Liver (tissue), 9 donors: ENCODE results near the gene TBC1D14. TPM values are rescaled to one million over a fixed set of nuclear protein-coding genes. Genes with fewer than 3 reads are reported as not detected.

Source experiments
- DNase-seq: peaks from one replicate; pipeline ENCODE4 v3.0.0-alpha.2; 2017; ENCODE audit warnings: low spot score
- H3K27ac ChIP-seq, 2 donors: one replicate each; pipeline ENCODE4 v1.7.0; 2013; ENCODE audit warnings: inconsistent platforms in 2 of 2, low read length in 2 of 2, control low read depth in 1 of 2, low read depth in 1 of 2, mild to moderate bottlenecking in 1 of 2
- H3K27me3 ChIP-seq, 4 donors: one replicate each; pipeline versions ENCODE4 v1.6.1 to v1.7.0; 2013; ENCODE audit warnings: low read length in 3 of 4, inconsistent platforms in 1 of 4, mild to moderate bottlenecking in 1 of 4, moderate library complexity in 1 of 4; ENCODE audit not compliant: control insufficient read depth in 4 of 4, insufficient read depth in 4 of 4
- H3K36me3 ChIP-seq, 4 donors: one replicate each; pipeline versions ENCODE4 v1.6.1 to v1.7.0; 2013; ENCODE audit warnings: low read length in 3 of 4, mild to moderate bottlenecking in 3 of 4, low read depth in 1 of 4, moderate library complexity in 1 of 4; ENCODE audit not compliant: control insufficient read depth in 4 of 4, insufficient read depth in 3 of 4
- H3K4me1 ChIP-seq, 4 donors: one replicate each; pipeline versions ENCODE4 v1.6.1 to v1.7.0; 2013; ENCODE audit warnings: low read length in 3 of 4, mild to moderate bottlenecking in 3 of 4, moderate library complexity in 1 of 4; ENCODE audit not compliant: control insufficient read depth in 4 of 4, insufficient read depth in 4 of 4
- H3K4me3 ChIP-seq, 3 donors: one replicate each; pipeline versions ENCODE4 v1.6.1 to v1.7.0; 2013; ENCODE audit warnings: low read length in 3 of 3, control low read depth in 1 of 3, low read depth in 1 of 3, mild to moderate bottlenecking in 1 of 3
- H3K9ac ChIP-seq, 2 donors: one replicate each; pipeline ENCODE4 v1.7.0; 2013; ENCODE audit warnings: low read length in 2 of 2, mild to moderate bottlenecking in 2 of 2, moderate library complexity in 2 of 2, control low read depth in 1 of 2, low read depth in 1 of 2
- H3K9me3 ChIP-seq, 4 donors: one replicate each; pipeline versions ENCODE4 v1.6.1 to v1.7.0; 2013; ENCODE audit warnings: low read length in 3 of 4; ENCODE audit not compliant: control insufficient read depth in 4 of 4
- ATF3 ChIP-seq: IDR thresholded peaks from 2 replicates; pipeline ENCODE4 v1.6.1; 2016; ENCODE audit warnings: antibody characterized with exemption
- CTCF ChIP-seq: fragments of 150-350 bp; IDR thresholded peaks from 2 replicates; pipeline ENCODE4 v1.5.1; 2017; ENCODE audit warnings: improper control_type of control experiment, low read depth, low read length; ENCODE audit not compliant: missing input control
- EGR1 ChIP-seq, 2 donors: IDR thresholded peaks; 2 replicates each; pipeline ENCODE4 v1.6.1; 2016 to 2018; ENCODE audit warnings: antibody characterized with exemption in 2 of 2, low read depth in 2 of 2
- FOXA1 ChIP-seq: IDR thresholded peaks from 2 replicates; pipeline ENCODE4 v1.6.1; 2016; ENCODE audit warnings: antibody characterized with exemption
- FOXA2 ChIP-seq: IDR thresholded peaks from 2 replicates; pipeline ENCODE4 v1.6.1; 2016; ENCODE audit warnings: antibody characterized with exemption
- HNF4A ChIP-seq, 2 donors: conservative IDR thresholded peaks; 2 replicates each; pipeline ENCODE4 v1.6.1; 2016; ENCODE audit warnings: antibody characterized with exemption in 2 of 2, mild to moderate bottlenecking in 2 of 2
- HNF4G ChIP-seq: IDR thresholded peaks from 2 replicates; pipeline ENCODE4 v1.6.1; 2016; ENCODE audit warnings: antibody characterized with exemption
- JUND ChIP-seq, 2 donors: IDR thresholded peaks; 2 replicates each; pipeline ENCODE4 v1.6.1; 2016; ENCODE audit warnings: antibody characterized with exemption in 2 of 2
- MAX ChIP-seq: IDR thresholded peaks from 2 replicates; pipeline ENCODE4 v1.6.1; 2016; ENCODE audit warnings: antibody characterized with exemption
- NR2F2 ChIP-seq: IDR thresholded peaks from 2 replicates; pipeline ENCODE4 v1.6.1; 2016; ENCODE audit warnings: antibody characterized with exemption
- RAD21 ChIP-seq, 2 donors: IDR thresholded peaks; 2 replicates each; pipeline ENCODE4 v1.6.1; 2016; ENCODE audit warnings: antibody characterized with exemption in 2 of 2, mild to moderate bottlenecking in 2 of 2
- REST ChIP-seq: IDR thresholded peaks from 2 replicates; pipeline ENCODE4 v1.6.1; 2016; ENCODE audit warnings: antibody characterized with exemption, mild to moderate bottlenecking
- RXRA ChIP-seq, 2 donors: IDR thresholded peaks; 2 replicates each; pipeline ENCODE4 v1.6.1; 2017 to 2018; ENCODE audit warnings: antibody characterized with exemption in 2 of 2, mild to moderate bottlenecking in 1 of 2
- SP1 ChIP-seq: IDR thresholded peaks from 2 replicates; pipeline ENCODE4 v1.6.1; 2018; ENCODE audit warnings: antibody characterized with exemption, mild to moderate bottlenecking
- TAF1 ChIP-seq: conservative IDR thresholded peaks from 2 replicates; pipeline ENCODE4 v1.6.1; 2016; ENCODE audit warnings: antibody characterized with exemption, mild to moderate bottlenecking
- ZBTB33 ChIP-seq: IDR thresholded peaks from 2 replicates; pipeline ENCODE4 v1.6.1; 2016; ENCODE audit warnings: antibody characterized with exemption
- WGBS: extraction: QIAGEN DNeasy Blood & Tissue Kit; methylation state at CpG from one replicate; pipeline ENCODE4 v1.1.7; 2013; 5-methylcytosine and 5-hydroxymethylcytosine counted together
- polyA plus RNA-seq, 2 donors: library from polyadenylated mRNA; stranded (reverse) in 1 of 2; unstranded in 1 of 2; fragments of 200-250 nt in 1 of 2; fragments of >200 nt in 1 of 2; fragmentation: Nextera tagmentation in 1 of 2; extraction: Ambion mirVana in 1 of 2; gene quantifications; one replicate each; pipeline versions ENCODE4 v1.2.1 to v1.2.3, GENCODE V29; 2013 to 2015
- total RNA-seq, 2 donors: library from RNA; depleted of rRNA; stranded (reverse); fragments of >200 nt; gene quantifications; one replicate each; pipeline ENCODE4 v1.2.3, GENCODE V29; 2014
- donor health status: healthy.
- donor health status: healthy.
- donor health status: healthy.
- donor health status: healthy.
- donor health status: healthy.

The TBC1D14 gene
- total and polyA plus RNA-seq, 4 donors: 10.0 to 45.2 (median 22.7) TPM

GRCh38 chr4:6969826-6970800, 60.5 kb downstream of the TBC1D14 start:
- no peak for DNase-seq
- TF ChIP-seq RAD21 (IDR thresholded peaks at IDR 0.05) (no peak), RXRA (IDR thresholded peaks at IDR 0.05) (no peak), TAF1 (no peak), HNF4A (conservative IDR thresholded peaks at IDR 0.05) (peak; percentile 67 to 90), EGR1 (IDR thresholded peaks at IDR 0.05; ENCODE audit: low read depth in 2 of 2) (no peak), CTCF (no peak), FOXA2 (no peak), JUND (IDR thresholded peaks at IDR 0.05) (no peak), HNF4G (peak; percentile 19), ATF3 (no peak)
- WGBS: 83% methylated on average over 18 of the region's 18 CpGs
- H3K4me1 ChIP-seq: peaks cover 0 to 22% (median 11%) of the 10 kb centered on the region in 4 donors
- no peaks in the 10 kb centered on the region for H3K9me3 ChIP-seq
- H3K36me3 ChIP-seq: peaks cover 0 to 15% (median 3%) of the 10 kb centered on the region in 4 donors
- no peak overlapping the region for H3K4me3 ChIP-seq
- H3K27me3 ChIP-seq: no peaks in the 10 kb centered on the region
- H3K9ac ChIP-seq: no peak overlapping the region
- no peak overlapping the region for H3K27ac ChIP-seq

GRCh38 chr4:6971536-6972374, 62.1 kb downstream of the TBC1D14 start:
- 85% methylated on average over 16 of the region's 16 CpGs for WGBS
- H3K36me3 ChIP-seq: peaks cover 0 to 15% (median 3%) of the 10 kb centered on the region in 4 donors
- H3K27ac ChIP-seq: no peak overlapping the region
- H3K9me3 ChIP-seq: no peaks in the 10 kb centered on the region
- no peak overlapping the region for H3K9ac ChIP-seq
- peaks cover 0 to 16% (median 9%) of the 10 kb centered on the region in 4 donors for H3K4me1 ChIP-seq
- H3K27me3 ChIP-seq: no peaks in the 10 kb centered on the region
- H3K4me3 ChIP-seq: no peak overlapping the region
- no peak for DNase-seq
- TF ChIP-seq MAX: no peak
- TF ChIP-seq ZBTB33: no peak
- TF ChIP-seq NR2F2: no peak
- no peak for TF ChIP-seq RAD21 (IDR thresholded peaks at IDR 0.05)
- no peak for TF ChIP-seq FOXA1
- TF ChIP-seq SP1: no peak
- TF ChIP-seq HNF4G: no peak
- TF ChIP-seq ATF3: no peak
- TF ChIP-seq FOXA2: no peak
- TF ChIP-seq REST: no peak
- no peak for TF ChIP-seq TAF1
- TF ChIP-seq HNF4A (conservative IDR thresholded peaks at IDR 0.05): no peak
- no peak for TF ChIP-seq JUND (IDR thresholded peaks at IDR 0.05)
- TF ChIP-seq RXRA (IDR thresholded peaks at IDR 0.05): no peak
